CD4-positive, alpha-beta memory T cell (primary cell): ENCODE measurements around the gene PFDN5. TPM values are rescaled to one million over a fixed set of nuclear protein-coding genes. Genes with fewer than 3 reads are reported as not detected.

ENCODE experiments used
- CTCF ChIA-PET: fragments of 350-600 bp; sonication (Branson Sonifier 250); formaldehyde crosslinking; loops from one replicate; lab custom pipeline; 2021; ENCODE audit warnings: inconsistent platforms; ENCODE audit not compliant: partially characterized antibody; lab: Charles Lee
- POLR2A ChIA-PET: fragments of 350-600 bp; sonication (Branson Sonifier 250); formaldehyde crosslinking; loops from one replicate; lab custom pipeline; 2021; ENCODE audit not compliant: partially characterized antibody; lab: Charles Lee
- DNase-seq, 5 donors: peaks; one replicate each; pipeline versions ENCODE4 v3.0.0 to v3.0.0-alpha.2; 2020 to 2022; ENCODE audit warnings: mixed read lengths in 1 of 5
- H3K27ac ChIP-seq: one replicate; pipeline ENCODE4 v1.7.0; 2013; ENCODE audit warnings: low read depth, low read length
- H3K27me3 ChIP-seq: 2 replicates; pipeline ENCODE4 v1.7.0; 2013; ENCODE audit warnings: mild to moderate bottlenecking, low read length, moderate library complexity; ENCODE audit not compliant: insufficient read depth
- H3K36me3 ChIP-seq: 2 replicates; pipeline ENCODE4 v1.7.0; 2013; ENCODE audit warnings: mild to moderate bottlenecking, low read length, moderate library complexity; ENCODE audit not compliant: insufficient read depth
- H3K4me1 ChIP-seq: 2 replicates; pipeline ENCODE4 v1.7.0; 2013; ENCODE audit warnings: mild to moderate bottlenecking, low read length, moderate library complexity; ENCODE audit not compliant: insufficient read depth
- H3K4me3 ChIP-seq, 2 donors: one replicate each; pipeline ENCODE4 v1.7.0; 2013; ENCODE audit warnings: low read length in 2 of 2, mild to moderate bottlenecking in 1 of 2
- H3K9me3 ChIP-seq, 2 donors: one replicate each; pipeline ENCODE4 v1.7.0; 2013; ENCODE audit warnings: low read length in 2 of 2, control low read depth in 1 of 2; ENCODE audit not compliant: control insufficient read depth in 1 of 2
- H3K27ac Mint-ChIP-seq, 7 donors: one replicate each; pipeline ENCODE4 v1.8.0; 2020 to 2021; ENCODE audit warnings: mixed read lengths in 7 of 7, mild to moderate bottlenecking in 6 of 7, inconsistent platforms in 3 of 7, moderate library complexity in 3 of 7
- H3K27me3 Mint-ChIP-seq, 2 donors: one replicate each; pipeline ENCODE4 v1.8.0; 2020 to 2021; ENCODE audit warnings: mixed read lengths in 2 of 2
- H3K36me3 Mint-ChIP-seq, 2 donors: one replicate each; pipeline ENCODE4 v1.8.0; 2020 to 2021; ENCODE audit warnings: mixed read lengths in 2 of 2, inconsistent platforms in 1 of 2, mild to moderate bottlenecking in 1 of 2
- H3K4me1 Mint-ChIP-seq, 4 donors: one replicate each; pipeline ENCODE4 v1.8.0; 2020 to 2021; ENCODE audit warnings: mixed read lengths in 4 of 4, mild to moderate bottlenecking in 1 of 4
- H3K4me3 Mint-ChIP-seq, 8 donors: one replicate each; pipeline ENCODE4 v1.8.0; 2020 to 2021; ENCODE audit warnings: mixed read lengths in 8 of 8, mild to moderate bottlenecking in 7 of 8, moderate library complexity in 6 of 8, inconsistent platforms in 3 of 8
- H3K9me3 Mint-ChIP-seq, 8 donors: one replicate each; pipeline ENCODE4 v1.8.0; 2020 to 2021; ENCODE audit warnings: mixed read lengths in 8 of 8, mild to moderate bottlenecking in 5 of 8, inconsistent platforms in 3 of 8, moderate library complexity in 1 of 8
- intact Hi-C: fragments of 100-400 bp; cut with micrococcal nuclease; formaldehyde crosslinking; loops from one replicate; pipeline ENCODE4 v1.15.1; 2023
- polyA plus RNA-seq, 2 donors: library from polyadenylated mRNA; unstranded; fragments of 300-500 nt; fragmentation: Illumina TruSeq; gene quantifications; one replicate each; pipeline ENCODE4 v1.2.3, GENCODE V29; 2021
- total RNA-seq, 2 experiments: library from RNA; stranded (reverse); gene quantifications; one replicate each; pipeline ENCODE4 v1.2.3, GENCODE V29; 2021

Gene PFDN5
- total and polyA plus RNA-seq, 4 experiments from 2014 or later, result 717 to 1,410 (median 1,012) TPM

DNA sequence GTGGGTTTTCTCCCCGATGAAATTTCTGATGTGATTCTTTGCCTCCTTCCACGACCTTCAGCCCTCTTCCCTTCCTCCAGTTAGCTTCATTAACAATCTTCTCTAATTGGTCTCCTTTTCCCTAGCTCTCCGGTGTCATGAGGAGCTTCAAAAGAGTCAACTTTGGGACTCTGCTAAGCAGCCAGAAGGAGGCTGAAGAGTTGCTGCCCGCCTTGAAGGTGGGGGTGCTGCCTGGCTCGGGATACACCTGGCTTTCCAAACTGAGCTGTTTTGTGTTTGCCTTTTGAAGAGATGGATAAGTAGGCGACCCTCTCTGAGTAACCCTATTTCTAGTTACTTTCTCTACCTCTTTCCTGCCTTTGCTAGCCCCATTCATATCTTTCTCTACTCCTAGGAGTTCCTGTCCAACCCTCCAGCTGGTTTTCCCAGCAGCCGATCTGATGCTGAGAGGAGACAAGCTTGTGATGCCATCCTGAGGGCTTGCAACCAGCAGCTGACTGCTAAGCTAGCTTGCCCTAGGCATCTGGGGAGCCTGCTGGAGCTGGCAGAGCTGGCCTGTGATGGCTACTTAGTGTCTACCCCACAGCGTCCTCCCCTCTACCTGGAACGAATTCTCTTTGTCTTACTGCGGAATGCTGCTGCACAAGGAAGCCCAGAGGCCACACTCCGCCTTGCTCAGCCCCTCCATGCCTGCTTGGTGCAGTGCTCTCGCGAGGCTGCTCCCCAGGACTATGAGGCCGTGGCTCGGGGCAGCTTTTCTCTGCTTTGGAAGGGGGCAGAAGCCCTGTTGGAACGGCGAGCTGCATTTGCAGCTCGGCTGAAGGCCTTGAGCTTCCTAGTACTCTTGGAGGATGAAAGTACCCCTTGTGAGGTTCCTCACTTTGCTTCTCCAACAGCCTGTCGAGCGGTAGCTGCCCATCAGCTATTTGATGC, 26.4 kb upstream of the PFDN5 start:
- Mint-ChIP-seq H3K27me3 (no peaks in the 10 kb centered on the region), H3K4me1 (peaks cover 11 to 29% (median 19%) of the 10 kb centered on the region in 4 donors), H3K4me3 (peak overlapping the region; percentile 93 to 100 (median 96)), H3K9me3 (peaks cover 0 to 3% (median 0%) of the 10 kb centered on the region in 8 donors), H3K36me3 (peaks cover 0 to 8% of the 10 kb centered on the region in 2 donors), H3K27ac (peak overlapping the region; percentile 92 to 97 (median 95))
- no peak for DNase-seq
- ChIA-PET CTCF (interaction anchor here (0.6 to 5.4 kb wide), 14 partner anchors 9 to 203 kb away, joined by 3 to 110 read pairs (median 3); partner anchors contain the start of genes AAAS, ITGB7 and MYG1), POLR2A (interaction anchor here (0.9 to 5.1 kb wide), 9 partner anchors 13 to 88 kb away, joined by 3 to 45 read pairs (median 9); partner anchors contain the start of genes CSAD, ITGB7, PFDN5 and ZNF740)
- no peaks in the 10 kb centered on the region for H3K27me3 ChIP-seq
- H3K4me1 ChIP-seq, result peaks cover 10% of the 10 kb centered on the region
- no peaks in the 10 kb centered on the region for H3K9me3 ChIP-seq
- H3K27ac ChIP-seq, result peak overlapping the region; percentile 71
- peak overlapping the region; percentile 76 to 91 for H3K4me3 ChIP-seq
- H3K36me3 ChIP-seq, result no peaks in the 10 kb centered on the region
- intact Hi-C loops, result loop anchor here (1.0 to 2.0 kb wide), 5 partner anchors 49 to 110 kb away; partner anchors contain the start of genes CSAD and ZNF740

DNA sequence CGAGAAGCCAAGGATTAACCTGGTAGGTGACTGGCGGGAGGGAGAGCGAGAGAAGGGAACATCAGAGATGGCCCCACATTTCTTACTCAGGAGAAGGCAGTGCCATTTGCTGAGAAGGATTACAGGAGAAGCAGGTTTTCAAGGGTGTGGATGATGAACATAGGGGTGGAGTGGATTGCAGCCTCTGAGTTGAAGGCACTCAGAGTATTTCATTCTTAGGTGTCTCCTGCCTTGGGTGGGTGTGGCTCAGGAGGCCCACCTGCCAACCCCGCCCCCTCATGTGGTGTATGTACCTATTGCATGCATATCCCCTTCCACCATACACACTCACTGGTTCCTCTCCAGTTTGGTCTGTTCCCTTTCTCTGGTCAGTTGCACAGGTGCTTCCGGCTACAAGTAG, 20.9 kb upstream of the PFDN5 start:
- DNase-seq, result no peak
- Mint-ChIP-seq H3K4me1 (peaks cover 0 to 7% (median 0%) of the 10 kb centered on the region in 4 donors), H3K36me3 (no peaks in the 10 kb centered on the region), H3K27ac (no peak overlapping the region), H3K27me3 (no peaks in the 10 kb centered on the region), H3K9me3 (peaks cover 0 to 3% (median 0%) of the 10 kb centered on the region in 8 donors), H3K4me3 (no peak overlapping the region)
- ChIA-PET CTCF (interaction anchor here (1.1 to 1.2 kb wide), 2 partner anchors 13 to 87 kb away, joined by 3 to 4 read pairs; no protein-coding TSS in a partner anchor), POLR2A (no interaction called here)
- Histone ChIP-seq H3K4me3 (no peak overlapping the region), H3K27ac (no peak overlapping the region), H3K36me3 (no peaks in the 10 kb centered on the region), H3K4me1 (no peaks in the 10 kb centered on the region), H3K27me3 (no peaks in the 10 kb centered on the region), H3K9me3 (no peaks in the 10 kb centered on the region)
- intact Hi-C loops, result no loop called here

DNA sequence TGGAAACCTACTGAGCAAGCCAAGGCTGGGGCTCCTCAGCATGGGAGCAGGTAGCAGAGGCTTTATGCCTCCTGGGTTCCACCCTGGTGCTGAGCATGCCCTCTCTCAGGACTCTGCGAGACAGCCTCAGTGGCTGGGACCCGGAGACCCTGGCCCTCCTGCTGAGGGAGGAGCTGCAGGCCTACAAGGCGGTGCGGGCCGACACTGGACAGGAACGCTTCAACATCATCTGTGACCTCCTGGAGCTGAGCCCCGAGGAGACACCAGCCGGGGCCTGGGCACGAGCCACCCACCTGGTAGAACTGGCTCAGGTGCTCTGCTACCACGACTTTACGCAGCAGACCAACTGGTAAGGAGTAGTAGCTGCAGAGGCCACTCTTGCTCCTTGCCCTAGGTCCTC, 18.8 kb upstream of the PFDN5 start:
- H3K27ac Mint-ChIP-seq, result no peak overlapping the region
- H3K4me1 Mint-ChIP-seq, result no peaks in the 10 kb centered on the region
- H3K27me3 Mint-ChIP-seq, result no peaks in the 10 kb centered on the region
- Histone ChIP-seq H3K4me1 (no peaks in the 10 kb centered on the region), H3K36me3 (no peaks in the 10 kb centered on the region), H3K4me3 (no peak overlapping the region), H3K27me3 (no peaks in the 10 kb centered on the region), H3K9me3 (no peaks in the 10 kb centered on the region), H3K27ac (no peak overlapping the region)
- no peak for DNase-seq
- peaks cover 0 to under 1% (median 0%) of the 10 kb centered on the region in 8 donors for H3K9me3 Mint-ChIP-seq
- POLR2A ChIA-PET, result no interaction called here
- no peak overlapping the region for H3K4me3 Mint-ChIP-seq
- intact Hi-C loops, result no loop called here
- CTCF ChIA-PET, result interaction anchor here (3.5 kb wide), 1 partner anchor 62 kb away, joined by 15 read pairs; no protein-coding TSS in a partner anchor
- no peaks in the 10 kb centered on the region for H3K36me3 Mint-ChIP-seq

DNA sequence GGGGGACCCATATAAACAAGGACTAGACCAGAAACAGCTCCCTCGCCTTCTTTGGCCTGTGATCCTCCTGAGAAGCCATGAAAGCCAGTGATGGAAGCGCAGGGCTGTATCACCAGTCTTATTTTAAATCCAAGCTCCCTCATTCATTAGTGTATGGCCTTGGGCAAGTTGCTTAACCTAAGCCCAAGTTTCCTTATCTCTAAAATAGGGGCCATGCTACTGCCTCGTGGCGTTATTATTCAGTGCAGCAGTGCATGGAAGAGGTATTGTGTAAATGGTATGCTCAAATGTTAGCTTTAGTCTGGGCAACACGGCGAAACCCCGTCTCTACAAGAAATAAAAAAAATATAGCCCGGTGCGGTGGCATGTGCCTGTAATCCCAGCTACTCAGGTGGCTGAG, 17.4 kb upstream of the PFDN5 start:
- H3K27me3 Mint-ChIP-seq, result no peaks in the 10 kb centered on the region
- POLR2A ChIA-PET, result interaction anchor here (1.1 to 2.1 kb wide), 2 partner anchors 11 to 17 kb away, joined by 3 to 6 read pairs; no protein-coding TSS in a partner anchor
- peak overlapping the region in 1 of 7 donors; percentile 35 for H3K27ac Mint-ChIP-seq
- no peak overlapping the region for H3K4me3 Mint-ChIP-seq
- intact Hi-C loops, result no loop called here
- H3K36me3 ChIP-seq, result no peaks in the 10 kb centered on the region
- H3K27me3 ChIP-seq, result no peaks in the 10 kb centered on the region
- H3K4me3 ChIP-seq, result no peak overlapping the region
- no peaks in the 10 kb centered on the region for H3K36me3 Mint-ChIP-seq
- H3K27ac ChIP-seq, result no peak overlapping the region
- CTCF ChIA-PET, result interaction anchor here (0.8 to 3.5 kb wide), 8 partner anchors 9 to 179 kb away, joined by 3 to 15 read pairs (median 4); no protein-coding TSS in a partner anchor
- H3K9me3 ChIP-seq, result no peaks in the 10 kb centered on the region
- no peaks in the 10 kb centered on the region for H3K4me1 Mint-ChIP-seq
- H3K9me3 Mint-ChIP-seq, result no peaks in the 10 kb centered on the region
- no peaks in the 10 kb centered on the region for H3K4me1 ChIP-seq
- no peak for DNase-seq

DNA sequence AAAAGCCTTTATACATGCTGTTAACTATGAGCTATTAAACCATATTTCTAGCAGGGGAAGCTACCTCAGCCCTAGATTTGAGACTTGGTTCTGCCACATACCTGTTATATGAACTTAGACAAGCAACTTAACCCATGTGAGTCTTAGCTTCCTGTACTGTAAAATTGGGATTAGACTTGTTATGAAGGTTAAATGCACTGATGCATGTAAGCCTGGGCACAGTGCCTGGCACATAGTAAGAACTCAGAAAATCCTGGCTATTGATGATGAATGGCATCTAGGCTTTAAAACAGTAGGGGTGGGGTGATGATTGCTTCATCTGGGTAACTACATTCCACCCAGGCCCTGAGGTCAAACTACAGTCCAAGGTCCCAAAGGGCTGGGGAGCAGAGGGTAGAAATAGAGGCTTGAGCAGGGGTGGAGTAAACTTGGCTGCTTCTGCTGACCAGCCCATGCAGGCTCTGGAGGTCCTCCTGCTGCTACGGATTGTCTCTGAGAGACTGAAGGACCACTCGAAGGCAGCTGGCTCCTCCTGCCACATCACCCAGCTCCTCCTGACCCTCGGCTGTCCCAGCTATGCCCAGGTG, 16.0 kb upstream of the PFDN5 start:
- POLR2A ChIA-PET, result interaction anchor here (1.0 to 2.1 kb wide), 3 partner anchors 12 to 60 kb away, joined by 3 to 6 read pairs (median 3); no protein-coding TSS in a partner anchor
- Mint-ChIP-seq H3K4me1 (no peaks in the 10 kb centered on the region), H3K9me3 (no peaks in the 10 kb centered on the region), H3K27ac (peak overlapping the region in 2 of 7 donors; percentile 13 to 68), H3K36me3 (no peaks in the 10 kb centered on the region), H3K4me3 (no peak overlapping the region), H3K27me3 (no peaks in the 10 kb centered on the region)
- Histone ChIP-seq H3K4me1 (no peaks in the 10 kb centered on the region), H3K9me3 (no peaks in the 10 kb centered on the region), H3K4me3 (no peak overlapping the region), H3K27ac (no peak overlapping the region), H3K27me3 (no peaks in the 10 kb centered on the region), H3K36me3 (no peaks in the 10 kb centered on the region)
- CTCF ChIA-PET, result interaction anchor here (1.1 to 3.5 kb wide), 4 partner anchors 9 to 119 kb away, joined by 4 to 15 read pairs (median 7); no protein-coding TSS in a partner anchor
- DNase-seq, result no peak
- intact Hi-C loops, result no loop called here

DNA sequence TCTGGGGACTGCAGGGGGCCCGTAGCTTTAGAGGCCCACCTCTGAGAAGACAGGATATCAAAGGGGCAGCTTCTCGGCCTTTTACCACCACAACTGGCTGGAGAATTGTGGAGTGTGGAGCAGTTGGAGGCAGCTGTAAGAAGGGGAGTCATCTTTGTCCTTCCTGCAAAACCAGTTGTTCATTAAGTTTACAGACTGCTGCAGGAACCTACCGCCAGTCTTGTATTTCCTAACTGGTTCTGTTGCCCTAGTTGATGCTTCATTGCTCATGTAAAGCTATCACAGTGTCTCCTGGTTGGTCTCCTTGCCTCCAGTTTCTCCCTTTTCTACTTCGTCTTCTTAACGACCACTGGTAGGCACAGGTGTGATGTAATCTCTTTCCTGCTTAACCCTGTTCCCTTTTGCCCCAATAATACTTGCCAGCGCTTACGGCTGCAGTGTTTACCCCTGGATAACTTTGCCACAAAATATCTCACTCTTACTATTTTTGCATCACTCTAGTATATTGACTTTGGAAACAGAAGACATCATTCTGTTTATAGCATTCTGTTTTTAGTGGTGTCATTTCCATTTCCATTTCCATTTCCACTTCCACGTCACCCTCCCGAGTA, 15.3 kb upstream of the PFDN5 start:
- Mint-ChIP-seq H3K9me3 (no peaks in the 10 kb centered on the region), H3K27me3 (no peaks in the 10 kb centered on the region), H3K36me3 (no peaks in the 10 kb centered on the region), H3K27ac (peak overlapping the region in 2 of 7 donors; percentile 24 to 48), H3K4me3 (no peak overlapping the region), H3K4me1 (no peaks in the 10 kb centered on the region)
- no peaks in the 10 kb centered on the region for H3K27me3 ChIP-seq
- intact Hi-C loops, result no loop called here
- no peak overlapping the region for H3K27ac ChIP-seq
- no peaks in the 10 kb centered on the region for H3K4me1 ChIP-seq
- ChIA-PET CTCF (interaction anchor here (0.8 to 2.4 kb wide), 4 partner anchors 9 to 120 kb away, joined by 3 to 8 read pairs (median 5); no protein-coding TSS in a partner anchor), POLR2A (interaction anchor here (0.6 to 1.4 kb wide), 2 partner anchors 60 to 124 kb away, joined by 3 to 5 read pairs; no protein-coding TSS in a partner anchor)
- no peak for DNase-seq
- H3K9me3 ChIP-seq, result no peaks in the 10 kb centered on the region
- H3K36me3 ChIP-seq, result no peaks in the 10 kb centered on the region
- H3K4me3 ChIP-seq, result no peak overlapping the region
